WERI-Rb-1 (cell line): ENCODE data around the gene SNX14.
"Not testable (repeated sequence)": the region's sequence is repeated elsewhere in the genome, so short reads cannot be mapped to it uniquely, and the experiment has no call there.

Experiments used
- DNase-seq: peaks from one replicate; pipeline ENCODE4 v3.0.0-alpha.2; 2020
- H3K27ac ChIP-seq: fragments of 250-450 bp; sonication (Bioruptor Pico); 2 replicates; pipeline ENCODE4 v1.5.1; 2020; ENCODE audit warnings: mild to moderate bottlenecking, moderate library complexity
- H3K27me3 ChIP-seq: fragments of 250-450 bp; sonication (Bioruptor Pico); 2 replicates; pipeline ENCODE4 v1.5.1; 2021; ENCODE audit warnings: mild to moderate bottlenecking, low read depth, moderate library complexity; ENCODE audit not compliant: insufficient read depth, severe bottlenecking
- H3K36me3 ChIP-seq: fragments of 250-450 bp; sonication (Bioruptor Pico); 2 replicates; pipeline ENCODE4 v1.5.1; 2020; ENCODE audit warnings: mild to moderate bottlenecking, moderate library complexity
- H3K4me3 ChIP-seq: 2 replicates; pipeline ENCODE4 v1.5.1; 2011; ENCODE audit warnings: low read depth, mild to moderate bottlenecking, control low read depth, low read length
- H3K9me3 ChIP-seq: fragments of 250-450 bp; sonication (Bioruptor Pico); 2 replicates; pipeline ENCODE4 v1.5.1; 2021; ENCODE audit warnings: mild to moderate bottlenecking, moderate library complexity; ENCODE audit not compliant: severe bottlenecking
- TF ChIP-seq, protein P1 (sequence below): IDR thresholded peaks from 2 replicates; pipeline ENCODE4 v1.5.1; 2011; ENCODE audit warnings: low read depth, mild to moderate bottlenecking, control low read depth, inconsistent platforms, low read length

The SNX14 gene

DNA sequence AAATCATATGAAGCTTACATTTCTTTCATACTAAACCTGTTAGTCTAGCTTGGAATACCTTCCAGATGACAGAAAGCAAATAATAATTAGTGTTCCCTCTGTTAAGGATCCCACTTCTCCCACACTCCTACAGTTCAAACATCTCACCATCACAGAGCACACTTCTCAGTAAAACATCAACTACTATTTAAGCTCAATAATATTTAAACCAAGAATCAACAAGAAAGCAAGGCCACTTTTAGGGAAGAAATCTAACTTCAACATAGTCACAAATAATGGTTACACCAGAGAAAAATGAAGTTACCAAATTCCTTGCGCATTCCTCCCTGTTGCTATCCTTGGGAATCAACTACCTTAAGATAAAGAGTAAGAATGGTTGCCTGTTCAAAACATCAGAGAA lies 1.6 kb downstream of the SNX14 start:
- H3K36me3 ChIP-seq: peaks cover 11% of the 10 kb centered on the region
- TF ChIP-seq, protein P1, sequence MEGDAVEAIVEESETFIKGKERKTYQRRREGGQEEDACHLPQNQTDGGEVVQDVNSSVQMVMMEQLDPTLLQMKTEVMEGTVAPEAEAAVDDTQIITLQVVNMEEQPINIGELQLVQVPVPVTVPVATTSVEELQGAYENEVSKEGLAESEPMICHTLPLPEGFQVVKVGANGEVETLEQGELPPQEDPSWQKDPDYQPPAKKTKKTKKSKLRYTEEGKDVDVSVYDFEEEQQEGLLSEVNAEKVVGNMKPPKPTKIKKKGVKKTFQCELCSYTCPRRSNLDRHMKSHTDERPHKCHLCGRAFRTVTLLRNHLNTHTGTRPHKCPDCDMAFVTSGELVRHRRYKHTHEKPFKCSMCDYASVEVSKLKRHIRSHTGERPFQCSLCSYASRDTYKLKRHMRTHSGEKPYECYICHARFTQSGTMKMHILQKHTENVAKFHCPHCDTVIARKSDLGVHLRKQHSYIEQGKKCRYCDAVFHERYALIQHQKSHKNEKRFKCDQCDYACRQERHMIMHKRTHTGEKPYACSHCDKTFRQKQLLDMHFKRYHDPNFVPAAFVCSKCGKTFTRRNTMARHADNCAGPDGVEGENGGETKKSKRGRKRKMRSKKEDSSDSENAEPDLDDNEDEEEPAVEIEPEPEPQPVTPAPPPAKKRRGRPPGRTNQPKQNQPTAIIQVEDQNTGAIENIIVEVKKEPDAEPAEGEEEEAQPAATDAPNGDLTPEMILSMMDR: no peak
- H3K27ac ChIP-seq: no peak overlapping the region
- DNase-seq: no peak
- H3K27me3 ChIP-seq: no peaks in the 10 kb centered on the region
- no peaks in the 10 kb centered on the region for H3K9me3 ChIP-seq
- no peak overlapping the region for H3K4me3 ChIP-seq

DNA sequence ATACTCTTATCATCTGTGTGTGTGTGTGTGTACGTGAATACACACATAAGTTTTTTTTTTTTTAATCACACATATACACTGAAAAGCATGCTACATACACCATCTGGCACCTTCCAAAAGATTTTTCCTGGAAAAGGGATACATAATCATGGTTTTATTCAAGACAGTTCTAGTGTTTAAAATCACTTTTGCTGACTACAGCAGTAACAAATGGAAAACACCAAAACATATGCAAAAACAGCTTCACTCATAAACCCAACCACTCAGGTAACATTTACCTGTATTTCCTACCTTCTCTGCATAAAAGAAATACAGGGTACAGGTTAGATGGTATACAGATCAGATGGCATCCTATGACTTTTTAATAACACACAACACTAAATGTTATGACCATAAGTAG lies 2.5 kb downstream of the SNX14 start:
- Histone ChIP-seq H3K4me3 (no peak overlapping the region), H3K27ac (no peak overlapping the region), H3K9me3 (no peaks in the 10 kb centered on the region), H3K27me3 (no peaks in the 10 kb centered on the region), H3K36me3 (peaks cover 11% of the 10 kb centered on the region)
- TF ChIP-seq, protein P1: no peak
- no peak for DNase-seq

DNA sequence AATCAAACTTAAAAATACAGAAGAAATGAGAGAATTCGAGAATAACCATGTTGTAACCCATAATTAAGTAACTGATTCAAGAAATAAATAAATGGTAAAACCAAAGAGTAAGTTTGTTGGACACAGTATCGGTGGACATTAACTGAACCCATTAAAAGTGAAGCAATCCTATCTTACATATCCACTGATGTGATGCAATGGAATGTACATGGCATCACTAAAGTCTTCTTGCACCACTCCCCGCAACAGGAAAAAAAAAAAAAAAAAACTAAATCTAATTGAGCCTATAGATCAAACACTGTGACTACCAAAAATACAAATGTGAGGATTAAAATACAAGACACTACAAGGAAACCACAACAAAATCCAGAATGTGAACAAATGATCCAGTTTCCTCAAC lies 7.9 kb downstream of the SNX14 start:
- peaks cover 7% of the 10 kb centered on the region for H3K9me3 ChIP-seq

DNA sequence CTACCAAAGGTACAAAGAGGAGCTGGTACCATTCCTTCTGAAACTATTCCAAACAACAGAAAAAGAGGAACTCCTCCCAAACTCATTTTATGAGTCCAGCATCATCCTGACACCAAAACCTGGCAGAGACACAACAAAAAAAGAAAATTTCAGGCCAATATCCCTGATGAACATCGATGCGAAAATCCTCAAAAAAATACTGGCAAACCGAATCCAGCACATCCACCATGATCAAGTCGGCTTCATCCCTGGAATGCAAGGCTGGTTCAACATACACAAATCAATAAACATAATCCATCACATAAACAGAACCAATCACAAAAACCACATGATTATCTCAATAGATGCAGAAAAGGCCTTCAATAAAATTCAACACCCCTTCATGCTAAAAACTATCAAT lies 10.8 kb downstream of the SNX14 start:
- H3K9me3 ChIP-seq, H3K36me3 ChIP-seq, H3K27ac ChIP-seq, DNase-seq, H3K27me3 ChIP-seq, H3K4me3 ChIP-seq: not testable (repeated sequence)

More for the DNA sequence above, 7.9 kb downstream of the SNX14 start:
- TF ChIP-seq, protein P1: no peak
- no peak for DNase-seq
- peaks cover 7% of the 10 kb centered on the region for H3K36me3 ChIP-seq
- no peaks in the 10 kb centered on the region for H3K27me3 ChIP-seq
- no peak overlapping the region for H3K4me3 ChIP-seq
- no peak overlapping the region for H3K27ac ChIP-seq

DNA sequence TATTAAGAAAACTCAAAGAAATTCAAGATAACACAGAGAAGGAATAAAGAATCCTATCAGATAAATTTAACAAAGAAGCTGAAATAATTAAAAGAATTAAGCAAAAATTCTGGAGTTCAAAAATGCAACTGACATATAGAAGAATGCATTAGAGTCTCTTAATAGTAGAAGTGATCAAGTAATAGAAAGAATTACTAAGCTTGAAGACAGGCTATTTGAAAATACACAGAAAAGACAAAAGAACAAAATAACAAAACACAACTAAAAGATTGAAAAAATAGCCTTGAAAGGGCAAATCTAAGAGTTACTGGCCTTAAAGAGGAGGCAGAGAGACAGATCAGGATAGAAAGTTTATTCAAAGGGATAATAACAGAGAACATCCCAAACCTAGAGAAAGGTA lies 12.1 kb downstream of the SNX14 start:
- no peak overlapping the region for H3K27ac ChIP-seq
- H3K27me3 ChIP-seq: no peaks in the 10 kb centered on the region
- TF ChIP-seq, protein P1: no peak
- peaks cover 7% of the 10 kb centered on the region for H3K9me3 ChIP-seq
- DNase-seq: no peak
- no peaks in the 10 kb centered on the region for H3K36me3 ChIP-seq
- H3K4me3 ChIP-seq: no peak overlapping the region

DNA sequence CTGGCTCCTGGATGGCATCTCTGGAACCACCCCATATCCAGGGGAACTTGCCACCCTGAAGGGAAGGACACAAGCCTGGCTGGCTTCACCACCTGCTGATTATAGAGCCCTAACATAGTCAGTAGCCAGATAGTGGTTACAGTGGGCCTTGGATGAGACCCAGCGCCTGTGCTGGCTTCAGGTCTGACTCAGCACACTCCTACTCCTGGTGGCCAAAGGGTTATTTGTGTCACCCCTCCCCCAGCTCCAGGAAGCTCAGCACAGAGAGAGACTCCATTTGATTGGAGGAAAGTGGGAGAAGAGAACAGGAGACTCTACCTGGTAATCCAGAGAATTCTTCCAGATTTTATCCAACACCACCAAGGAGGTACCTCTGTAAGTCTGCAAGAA lies 12.8 kb downstream of the SNX14 start:
- DNase-seq: no peak
- no peaks in the 10 kb centered on the region for H3K36me3 ChIP-seq
- no peaks in the 10 kb centered on the region for H3K27me3 ChIP-seq
- H3K27ac ChIP-seq: no peak overlapping the region
- peaks cover 7% of the 10 kb centered on the region for H3K9me3 ChIP-seq
- no peak overlapping the region for H3K4me3 ChIP-seq
- TF ChIP-seq, protein P1: no peak
